Stimulated activated CD4-positive, alpha-beta T cell treated with anti-CD3 and anti-CD28 coated beads, Interleukin-1b, Interleukin-23, amount 100 ng/mL, for 48 hours (primary cell): ENCODE measurements around the gene DCDC2.

Experiments used
- DNase-seq: peaks from one replicate; pipeline ENCODE4 v3.0.0-alpha.2; 2020

The DCDC2 gene

DNA sequence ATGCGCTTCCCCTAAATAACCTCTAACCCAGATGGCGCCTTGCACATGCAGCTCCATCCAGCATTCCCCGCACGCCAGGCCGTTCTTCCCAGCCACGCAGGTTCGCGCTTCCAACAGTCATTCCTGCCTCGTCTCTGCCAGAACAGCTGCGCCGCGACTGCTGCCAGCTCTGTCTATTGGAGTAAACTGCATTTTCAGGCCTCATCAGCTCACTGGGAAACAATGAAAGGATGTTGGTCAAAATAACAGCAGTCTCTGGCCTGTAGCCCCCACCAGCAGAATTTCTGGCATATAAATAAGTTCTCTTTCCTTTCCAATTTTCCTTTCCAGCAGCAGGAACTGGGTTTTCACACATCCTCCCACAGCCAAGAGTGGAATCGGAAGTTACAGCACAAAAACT is 217.3 kb downstream of the DCDC2 start:
- DNase-seq, result no peak

DNA sequence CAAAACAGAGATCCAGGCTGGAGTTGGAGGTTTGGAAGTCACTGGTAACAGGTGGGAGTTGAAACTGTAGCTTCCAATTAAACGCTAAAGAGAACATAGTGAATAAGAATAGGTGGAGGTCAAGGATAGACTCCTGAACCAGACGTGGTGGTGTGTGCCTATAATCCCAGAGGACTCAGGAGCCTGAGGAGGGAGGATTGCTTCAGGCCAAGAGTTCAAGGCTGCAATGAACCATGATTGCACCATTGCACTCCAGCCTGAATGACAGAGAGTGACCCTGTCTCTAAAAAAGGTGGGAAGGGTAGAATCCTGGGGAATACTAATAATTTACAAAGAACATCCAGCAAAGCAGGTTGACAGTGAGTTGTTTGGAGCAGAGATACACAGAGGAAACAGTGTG is 218.2 kb downstream of the DCDC2 start:
- no peak for DNase-seq

DNA sequence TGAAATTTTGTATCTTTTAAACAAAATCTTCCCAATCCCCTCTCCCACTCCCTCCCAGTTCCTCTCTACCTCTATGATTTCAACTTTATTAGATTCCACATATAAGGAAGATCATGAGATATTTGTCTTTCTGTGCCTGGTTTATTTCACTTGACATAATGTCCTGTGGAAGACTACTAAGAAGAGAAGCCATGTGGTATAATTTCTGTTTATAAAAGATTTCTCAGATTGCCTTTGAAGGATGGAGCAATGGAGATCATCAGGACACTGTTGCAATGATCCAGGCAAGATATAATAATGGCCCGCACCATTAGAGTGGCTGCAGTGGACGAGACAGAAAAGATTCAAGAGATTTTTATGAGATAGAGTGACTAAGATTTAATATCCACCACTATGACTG is 218.8 kb downstream of the DCDC2 start:
- DNase-seq, result no peak

DNA sequence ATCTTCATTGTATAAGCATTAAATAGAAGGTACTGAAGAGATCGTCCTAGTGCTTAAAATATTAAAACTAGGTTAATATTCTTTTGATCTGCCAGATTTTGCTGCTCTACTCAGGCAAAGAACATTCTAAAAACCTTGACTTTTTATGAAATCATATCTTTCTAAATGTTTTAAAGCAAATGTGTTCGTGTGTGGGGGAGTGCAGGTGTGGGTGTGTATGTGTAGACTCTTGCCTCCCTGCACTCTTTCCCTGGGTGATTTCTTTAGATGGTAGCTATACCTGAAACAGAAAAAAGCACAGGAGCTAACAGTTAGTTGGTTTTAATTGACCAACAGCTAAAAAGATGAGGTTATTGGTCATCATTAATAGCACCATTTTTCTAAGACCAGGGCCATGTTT is 226.1 kb downstream of the DCDC2 start:
- no peak for DNase-seq

DNA sequence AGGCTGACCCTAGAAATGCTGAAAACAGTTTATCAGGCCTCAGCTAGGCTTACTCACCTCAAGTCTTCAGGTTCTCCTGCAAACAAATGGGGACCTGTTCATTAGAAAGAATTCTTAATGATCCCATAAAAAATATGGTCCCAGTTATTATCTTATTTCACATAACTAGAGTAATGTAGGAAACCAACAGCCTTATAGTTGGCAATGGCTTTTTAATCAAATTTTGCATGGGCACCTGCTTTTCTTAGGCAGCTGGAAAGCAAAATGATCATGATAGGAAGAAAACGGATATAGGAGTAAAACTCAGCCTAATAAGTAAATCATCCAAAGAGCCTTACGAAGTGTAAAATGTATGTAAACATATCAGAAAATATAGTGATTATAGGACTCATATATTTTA is 230.5 kb downstream of the DCDC2 start:
- no peak for DNase-seq

DNA sequence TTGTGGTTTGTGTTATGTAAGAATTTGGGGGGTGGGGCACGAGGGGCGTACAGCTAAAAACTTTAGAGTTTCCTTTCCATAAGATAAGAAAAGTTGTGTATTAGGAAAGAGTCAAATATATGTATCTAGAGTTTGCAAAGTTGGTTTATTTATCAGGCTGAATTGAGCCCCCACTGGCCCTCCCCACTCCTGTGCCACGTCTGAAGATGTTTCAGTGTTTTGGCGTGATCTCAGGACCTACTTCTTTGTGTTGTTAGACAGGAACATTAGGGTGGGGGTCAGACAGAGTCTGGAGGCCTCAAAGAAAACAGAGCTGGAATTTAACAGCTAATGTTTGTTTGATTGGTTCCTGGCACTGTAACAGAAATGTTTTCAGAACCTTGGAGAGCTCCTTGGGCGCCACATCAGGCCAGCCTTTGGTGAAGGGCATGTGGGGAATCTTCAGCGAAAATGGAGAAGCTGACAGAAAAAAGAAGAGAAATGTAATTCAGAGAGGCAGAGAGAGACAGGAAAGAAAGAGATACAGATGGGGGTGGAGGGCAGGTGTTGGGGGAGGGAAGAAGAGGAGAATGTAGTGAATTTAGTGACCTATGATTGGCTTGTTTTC is 231.2 kb downstream of the DCDC2 start:
- DNase-seq, result peak; percentile 4

DNA sequence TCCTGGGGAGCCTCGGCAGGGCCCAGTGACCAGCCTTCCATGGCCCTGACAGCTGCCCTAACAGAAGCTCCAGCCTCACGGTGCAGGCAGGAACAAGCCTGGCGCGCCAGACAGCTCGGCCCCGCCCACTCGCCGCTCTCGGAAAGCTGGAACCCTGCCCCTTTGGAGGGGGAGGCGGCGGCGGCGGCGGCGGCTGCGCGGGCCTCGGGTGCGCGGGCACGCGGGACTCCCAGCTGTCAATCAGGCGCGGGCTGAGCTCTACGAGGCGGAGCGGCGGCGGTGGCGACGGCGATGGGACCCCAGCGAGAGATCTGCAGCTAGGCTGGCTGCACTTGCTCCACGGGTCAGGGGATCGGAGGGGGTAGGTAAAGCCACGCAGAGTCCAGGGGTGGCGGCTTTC is 231.9 kb downstream of the DCDC2 start, which contains the start of gene NRSN1:
NRSN1 (plus strand) TSS at position 236 of the 400 bp plus-strand sequence. CDS start 8,113 bp downstream, outside the sequence.
- DNase-seq, result no peak

DNA sequence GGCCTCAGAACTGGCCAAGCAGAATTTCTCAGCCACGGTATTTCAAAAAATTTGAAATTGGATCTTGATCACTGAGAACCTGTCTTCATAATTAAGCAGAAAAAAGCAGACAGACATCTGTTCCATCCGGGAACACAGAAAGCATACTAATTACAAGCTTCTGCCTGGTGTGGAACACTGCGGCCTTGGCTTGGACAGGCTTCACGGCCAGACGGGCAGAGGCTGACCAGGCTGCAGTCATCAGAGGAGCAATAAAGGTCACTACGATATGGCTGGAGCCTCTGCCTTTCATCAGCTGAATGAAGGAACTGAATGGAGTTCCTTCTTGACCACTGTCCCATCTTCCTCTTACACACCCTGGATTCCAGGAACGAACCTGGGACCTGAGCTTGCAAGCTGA is 235.7 kb downstream of the DCDC2 start:
- DNase-seq, result no peak
